ENCODE measurements around the gene SLC49A4.

The SLC49A4 gene

DNA sequence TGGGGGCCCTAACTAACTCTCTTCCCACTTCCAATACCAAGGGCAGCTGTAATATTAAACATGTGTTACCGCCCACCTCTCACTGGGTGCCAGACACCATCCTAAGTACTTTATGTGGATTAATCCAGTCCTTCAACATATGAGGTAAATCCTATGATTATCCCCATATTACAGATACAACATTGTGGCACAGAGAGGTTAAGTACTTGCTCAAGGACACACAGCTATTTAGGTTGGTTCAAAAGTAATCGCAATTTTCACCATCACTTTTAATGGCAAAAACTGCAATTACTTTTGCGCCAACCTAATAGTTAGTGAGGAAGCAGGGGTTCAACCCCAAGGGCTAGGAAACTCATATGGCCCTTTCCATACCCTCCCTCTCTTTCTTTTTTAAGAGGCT is 131.9 kb downstream of the SLC49A4 start:
- H3K9me3 ChIP-seq (ENCODE audit: low read depth, low read length), result no peaks in the 10 kb centered on the region
- H3K27ac ChIP-seq, result no peak overlapping the region
- no peak overlapping the region for H3K9ac ChIP-seq (ENCODE audit: insufficient read length)
- H3K36me3 ChIP-seq (ENCODE audit: insufficient read depth, low read length), result peaks cover 32% of the 10 kb centered on the region; the same call in 1 of the 2 replicates
- DNase-seq (ENCODE audit: low read depth, low spot score), result no peak
- H3K4me3 ChIP-seq, result no peak overlapping the region
- TF ChIP-seq POLR2AphosphoS5 (IDR thresholded peaks at IDR 0.05; ENCODE audit: borderline replicate concordance, low read depth, low read length), result no peak
- no peak for TF ChIP-seq EZH2 (IDR thresholded peaks at IDR 0.05)

DNA sequence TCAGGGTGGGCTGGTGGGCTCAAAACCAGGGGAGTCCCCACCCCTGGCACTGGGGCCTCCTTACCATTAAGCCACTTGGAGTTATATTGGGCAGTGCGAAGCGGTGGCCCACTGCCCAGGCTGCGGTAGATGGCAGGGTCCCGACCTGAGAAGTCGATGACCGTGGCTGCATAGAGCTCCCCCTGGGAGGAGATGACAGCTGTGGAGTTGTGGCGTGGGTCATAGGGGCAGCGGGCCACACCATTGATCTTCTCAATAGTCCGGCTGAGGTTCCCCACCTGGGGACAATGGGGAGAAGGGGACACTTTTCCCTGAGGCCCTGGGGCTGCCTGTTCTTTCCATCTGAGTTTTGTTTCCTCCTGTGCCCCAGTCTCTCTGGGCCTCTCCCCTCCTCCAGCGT is 132.9 kb downstream of the SLC49A4 start:
- no peak overlapping the region for H3K27ac ChIP-seq
- no peak overlapping the region for H3K4me3 ChIP-seq
- DNase-seq (ENCODE audit: low read depth, low spot score), result no peak
- no peaks in the 10 kb centered on the region for H3K9me3 ChIP-seq (ENCODE audit: low read depth, low read length)
- H3K9ac ChIP-seq (ENCODE audit: insufficient read length), result no peak overlapping the region
- TF ChIP-seq FOXP2 (optimal IDR thresholded peaks at IDR 0.05; ENCODE audit: control extremely low read depth, extremely low read length, insufficient read depth) (no peak), EZH2 (IDR thresholded peaks at IDR 0.05) (no peak), POLR2AphosphoS5 (IDR thresholded peaks at IDR 0.05; ENCODE audit: borderline replicate concordance, low read depth, low read length) (no peak)
- H3K36me3 ChIP-seq (ENCODE audit: insufficient read depth, low read length), result peaks cover 27% of the 10 kb centered on the region; the same call in 1 of the 2 replicates

DNA sequence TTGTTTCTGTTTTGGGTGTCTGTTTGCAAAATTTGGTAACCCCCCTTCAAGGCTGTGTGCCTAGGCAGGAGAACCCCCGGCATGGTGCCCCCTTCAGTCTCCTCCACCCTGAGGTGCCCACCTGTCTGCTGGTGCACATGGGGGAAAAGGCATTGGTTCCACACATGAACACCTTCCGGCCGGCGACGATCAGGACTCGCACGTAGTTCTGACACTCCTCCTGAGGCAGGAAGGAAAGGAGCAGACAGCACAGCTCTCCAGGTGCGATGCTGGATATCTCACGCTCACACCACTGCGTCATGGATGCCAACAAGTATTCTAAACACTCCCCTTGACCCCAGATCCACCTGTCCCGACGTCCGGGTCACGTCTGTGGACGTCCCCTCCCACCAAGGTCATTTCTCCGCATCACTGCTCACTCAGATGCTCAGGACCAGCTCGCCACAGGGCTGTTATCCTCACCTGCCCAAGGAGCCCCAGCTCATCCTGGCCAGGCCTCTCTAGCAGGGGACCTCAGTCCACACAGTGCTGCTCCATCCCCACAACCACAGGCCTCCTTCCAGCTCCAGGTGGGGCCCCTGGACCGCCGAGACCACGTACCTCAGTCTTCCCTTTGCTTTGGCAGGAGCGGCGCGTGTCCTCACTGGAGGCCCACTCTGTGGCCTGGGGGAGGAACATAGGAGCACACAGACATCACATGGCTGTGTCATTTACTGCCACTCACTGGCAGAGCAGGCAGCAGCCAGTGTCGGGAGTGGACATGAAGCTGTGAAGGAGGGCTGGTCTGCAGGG is 133.7 kb downstream of the SLC49A4 start:
- TF ChIP-seq EZH2 (IDR thresholded peaks at IDR 0.05) (no peak), POLR2AphosphoS5 (IDR thresholded peaks at IDR 0.05; ENCODE audit: borderline replicate concordance, low read depth, low read length) (no peak), FOXP2 (optimal IDR thresholded peaks at IDR 0.05; ENCODE audit: control extremely low read depth, extremely low read length, insufficient read depth) (no peak)
- Histone ChIP-seq H3K27ac (no peak overlapping the region), H3K9me3 (ENCODE audit: low read depth, low read length) (no peaks in the 10 kb centered on the region), H3K4me3 (no peak overlapping the region), H3K36me3 (ENCODE audit: insufficient read depth, low read length) (peaks cover 27% of the 10 kb centered on the region; the same call in 1 of the 2 replicates), H3K9ac (ENCODE audit: insufficient read length) (no peak overlapping the region)
- no peak for DNase-seq (ENCODE audit: low read depth, low spot score)

DNA sequence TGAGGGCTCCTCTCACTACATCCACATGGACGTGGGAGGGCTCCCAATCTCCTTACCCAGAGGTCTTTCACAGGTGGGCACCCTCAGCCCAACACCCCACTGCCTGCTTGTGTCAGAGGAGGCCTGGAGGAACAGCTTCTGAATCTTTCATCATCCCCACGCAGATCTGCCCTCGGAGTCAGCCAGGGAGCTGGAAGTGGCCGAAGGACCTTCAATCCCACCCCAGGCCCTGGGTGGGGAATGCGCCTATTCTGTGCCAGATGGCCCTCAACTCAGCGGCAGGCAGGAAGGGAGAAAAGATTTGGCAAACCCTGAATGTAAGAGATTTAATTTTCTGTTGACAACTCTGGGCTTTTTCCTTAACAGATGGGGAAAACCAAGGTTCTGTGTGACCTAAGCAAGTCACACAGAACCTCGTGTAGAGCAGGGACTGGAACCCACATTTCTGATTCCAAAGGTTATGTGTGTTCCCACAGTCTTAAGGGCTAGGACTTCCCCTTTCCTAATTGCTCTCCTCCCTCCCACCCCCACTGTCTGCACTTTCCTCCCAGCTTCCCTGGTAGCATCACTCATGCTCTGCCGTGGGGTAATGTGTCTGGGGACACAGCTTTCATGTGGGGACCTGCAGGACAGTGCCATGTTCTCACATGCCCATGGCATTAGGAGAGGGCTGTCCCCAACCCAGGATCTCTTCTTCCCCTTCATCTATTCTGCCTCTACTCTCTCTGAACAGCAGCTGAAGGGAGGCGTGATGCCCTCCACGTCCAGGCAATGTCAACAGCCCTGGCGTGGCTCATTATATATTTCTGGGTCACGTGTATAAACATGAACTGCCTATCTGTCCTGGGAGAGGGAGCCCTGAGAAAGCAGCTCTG is 134.6 kb downstream of the SLC49A4 start:
- no peak overlapping the region for H3K4me3 ChIP-seq
- TF ChIP-seq EZH2 (IDR thresholded peaks at IDR 0.05) (no peak), FOXP2 (optimal IDR thresholded peaks at IDR 0.05; ENCODE audit: control extremely low read depth, extremely low read length, insufficient read depth) (no peak), POLR2AphosphoS5 (IDR thresholded peaks at IDR 0.05; ENCODE audit: borderline replicate concordance, low read depth, low read length) (no peak)
- no peak for DNase-seq (ENCODE audit: low read depth, low spot score)
- peaks cover 23% of the 10 kb centered on the region; the same call in 1 of the 2 replicates for H3K36me3 ChIP-seq (ENCODE audit: insufficient read depth, low read length)
- H3K9ac ChIP-seq (ENCODE audit: insufficient read length), result no peak overlapping the region
- no peak overlapping the region for H3K27ac ChIP-seq
- no peaks in the 10 kb centered on the region for H3K9me3 ChIP-seq (ENCODE audit: low read depth, low read length)

DNA sequence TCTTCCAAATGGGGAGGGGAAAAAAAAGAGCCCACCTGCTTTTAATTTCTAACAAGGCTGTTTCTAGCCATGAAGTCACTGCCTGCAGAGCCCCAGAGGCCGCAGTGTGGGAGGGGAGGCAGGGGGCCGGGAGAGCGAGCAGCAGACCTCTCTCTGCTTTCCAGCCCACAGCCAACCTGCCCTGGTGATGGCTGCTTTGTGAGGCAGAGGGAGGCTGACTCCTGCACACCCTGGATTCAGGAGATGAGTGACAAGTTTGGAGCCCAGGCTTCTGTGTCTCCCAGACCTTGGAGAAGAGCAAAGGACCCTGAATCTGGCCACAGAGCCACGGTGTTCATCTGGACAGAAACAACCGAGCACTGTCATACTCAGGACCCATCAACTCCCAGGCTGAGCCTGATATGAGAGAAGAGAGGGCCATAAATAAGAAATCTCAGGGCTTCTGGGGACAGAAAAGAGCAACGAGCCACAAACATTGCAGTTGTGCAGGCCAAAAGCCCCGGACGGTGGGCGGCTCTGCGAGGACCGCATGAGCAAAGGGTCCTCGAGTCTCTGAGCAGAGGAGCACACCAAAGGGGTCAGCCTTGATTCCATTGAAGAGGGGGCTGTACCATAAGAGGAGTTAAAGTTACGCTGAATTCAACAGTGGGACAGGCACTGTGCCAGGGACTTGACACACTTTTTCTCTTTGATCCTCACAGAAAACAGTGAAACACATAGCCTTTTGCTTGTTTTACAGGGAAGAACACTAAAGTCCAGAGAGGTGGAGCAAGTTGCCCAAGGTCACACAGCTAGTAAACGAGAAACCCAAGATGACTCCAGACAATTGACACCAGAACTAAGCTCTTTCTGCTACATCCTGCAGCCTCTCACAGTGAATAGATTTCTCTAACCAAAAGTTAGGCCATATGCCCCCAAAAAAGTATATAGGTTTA is 135.5 kb downstream of the SLC49A4 start:
- DNase-seq (ENCODE audit: low read depth, low spot score), result no peak
- Histone ChIP-seq H3K27ac (no peak overlapping the region), H3K36me3 (ENCODE audit: insufficient read depth, low read length) (peaks cover 22% of the 10 kb centered on the region; the same call in 1 of the 2 replicates), H3K9ac (ENCODE audit: insufficient read length) (no peak overlapping the region), H3K9me3 (ENCODE audit: low read depth, low read length) (no peaks in the 10 kb centered on the region), H3K4me3 (no peak overlapping the region)
- no peak for TF ChIP-seq POLR2AphosphoS5 (IDR thresholded peaks at IDR 0.05; ENCODE audit: borderline replicate concordance, low read depth, low read length)
- TF ChIP-seq EZH2 (IDR thresholded peaks at IDR 0.05), result no peak
- no peak for TF ChIP-seq FOXP2 (optimal IDR thresholded peaks at IDR 0.05; ENCODE audit: control extremely low read depth, extremely low read length, insufficient read depth)

Data from SK-N-MC (cell line).